GM18498 (cell line): ENCODE measurements around the gene WDR41.

ENCODE experiments used
- ATAC-seq: cut with Tn5 transposase; IDR thresholded peaks from one replicate; pipeline ENCODE4 v1.9.1; 2021; ENCODE audit warnings: mild to moderate bottlenecking, moderate library complexity; ENCODE audit not compliant: unreplicated experiment

WDR41 gene

DNA sequence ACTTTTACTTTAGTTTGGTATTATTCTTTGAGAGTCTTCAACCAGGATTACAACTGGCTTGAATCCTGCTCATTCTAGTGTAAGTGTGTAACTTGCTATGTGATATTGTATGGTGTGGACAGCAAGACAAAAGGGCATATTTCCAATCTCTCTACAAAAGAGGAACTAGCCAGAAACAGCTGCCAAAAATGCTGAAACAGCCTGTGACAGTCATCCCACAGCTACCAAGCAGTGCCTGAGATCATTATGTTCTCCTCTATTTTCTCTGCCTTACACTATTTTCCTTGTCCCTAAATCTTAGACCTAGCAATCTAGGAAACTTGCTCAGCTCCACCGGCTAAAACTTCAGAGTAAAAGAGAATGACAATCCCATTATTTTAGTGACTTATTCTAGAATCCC lies 42.8 kb downstream of the WDR41 start:
- no peak for ATAC-seq

DNA sequence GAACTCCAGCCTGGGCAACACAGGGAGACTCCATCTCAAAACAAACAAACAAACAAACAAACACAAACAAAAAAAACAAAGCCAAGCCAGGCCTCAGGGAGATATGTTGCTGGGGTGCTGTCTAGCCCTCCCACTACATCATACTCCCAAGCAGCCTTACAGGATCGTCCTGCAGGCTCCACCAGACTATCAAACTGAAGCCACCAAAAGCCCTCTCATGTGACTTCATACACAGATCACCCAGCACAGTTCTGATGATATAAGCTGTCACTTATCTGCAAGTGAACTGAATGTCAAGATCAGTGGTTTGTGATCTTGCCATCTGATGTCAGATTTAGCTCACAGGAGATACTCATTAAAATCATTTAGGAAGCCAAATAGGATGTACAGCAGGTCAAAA lies 43.3 kb downstream of the WDR41 start:
- ATAC-seq: no peak

DNA sequence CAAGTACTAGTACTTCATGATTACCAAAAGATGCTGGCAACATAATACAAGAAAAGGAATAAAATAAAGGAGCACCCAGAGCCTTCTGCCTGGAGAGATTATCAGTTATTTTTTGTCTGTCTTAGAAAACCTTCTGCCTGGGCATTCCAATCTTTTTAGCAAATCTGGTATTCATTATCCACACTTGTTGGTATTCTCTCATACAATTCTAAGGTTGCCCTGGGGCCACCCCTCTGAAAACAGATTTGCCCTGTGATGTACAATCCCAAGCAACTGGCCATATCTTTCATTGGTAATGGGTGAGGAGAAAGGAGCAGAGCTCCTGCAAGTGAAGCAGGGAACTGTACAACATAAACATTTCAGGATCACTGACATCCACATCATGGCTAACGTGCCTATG lies 47.8 kb downstream of the WDR41 start:
- no peak for ATAC-seq

DNA sequence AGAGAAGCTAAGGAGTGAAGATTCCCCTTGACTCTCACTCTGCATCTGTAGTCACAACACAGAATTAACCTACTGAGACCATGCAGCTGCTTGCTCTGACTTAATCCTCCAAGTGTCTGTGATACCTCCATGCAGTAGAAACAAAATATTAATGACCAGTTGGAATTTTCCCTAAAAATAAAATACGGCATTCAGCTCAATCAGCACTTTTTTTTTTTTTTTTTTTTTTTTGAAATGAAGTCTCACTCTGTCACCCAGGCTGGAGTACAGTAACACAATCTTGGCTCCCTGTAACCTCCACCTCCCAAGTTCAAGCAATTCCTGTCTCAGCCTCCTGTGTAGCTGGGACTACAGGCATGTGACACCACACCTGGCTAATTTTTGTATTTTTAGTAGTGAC lies 48.4 kb downstream of the WDR41 start:
- ATAC-seq: no peak

DNA sequence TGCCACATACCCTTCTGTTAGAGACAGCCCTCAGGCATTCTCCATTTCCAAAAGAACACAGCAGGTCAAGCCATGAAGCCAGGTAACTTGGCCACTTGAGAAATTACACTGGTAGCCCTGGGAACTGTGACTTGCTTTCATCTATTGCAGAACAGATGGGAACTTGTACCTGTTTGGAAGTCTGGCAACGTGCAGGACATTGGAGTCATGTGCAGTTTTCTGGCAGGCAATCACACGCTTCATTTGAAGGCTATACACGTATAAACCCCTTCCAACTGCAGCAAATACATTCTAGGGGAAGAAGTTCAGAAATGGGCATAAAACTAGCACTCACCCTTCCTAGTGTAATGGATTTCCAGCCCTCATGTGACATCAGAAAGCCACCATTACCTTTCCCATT lies 54.0 kb downstream of the WDR41 start:
- no peak for ATAC-seq

DNA sequence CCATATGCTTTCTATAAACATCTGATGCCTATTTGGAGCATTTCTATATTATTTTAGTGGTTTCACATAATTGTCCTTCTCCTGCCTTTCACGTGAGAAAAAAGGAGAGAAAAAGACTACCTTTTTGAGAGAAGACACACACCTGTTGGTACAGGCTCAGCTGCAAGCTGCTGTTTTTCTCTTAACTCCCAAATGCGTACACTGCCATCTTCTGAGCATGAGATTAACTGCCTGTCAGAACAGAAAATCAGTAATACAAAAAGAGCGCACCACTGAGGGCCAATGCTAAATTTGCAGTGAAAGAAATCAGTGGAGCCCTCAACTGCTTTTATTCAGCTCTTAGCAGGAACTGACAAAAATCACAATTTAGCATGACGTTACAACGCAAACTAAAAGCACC lies 54.9 kb downstream of the WDR41 start:
- no peak for ATAC-seq

DNA sequence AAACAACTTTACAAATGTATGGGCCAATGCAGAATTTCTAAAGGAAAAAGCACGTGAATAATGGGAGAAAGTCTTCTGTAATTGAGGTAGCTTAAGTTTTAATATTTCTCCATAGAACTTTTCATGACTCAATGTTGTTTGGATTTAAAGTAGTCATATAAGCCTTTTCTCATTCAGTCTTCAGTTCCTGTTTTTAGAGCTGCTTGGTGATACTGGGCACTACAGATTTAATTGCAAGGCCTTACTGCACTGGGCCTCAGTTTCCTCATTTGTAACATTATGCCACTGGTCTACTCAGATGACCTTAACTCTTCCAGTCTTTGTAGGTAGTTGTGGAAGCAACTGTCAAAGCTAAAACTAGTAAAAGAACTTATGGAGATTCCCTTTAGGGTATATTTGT lies 60.4 kb downstream of the WDR41 start:
- ATAC-seq: no peak

DNA sequence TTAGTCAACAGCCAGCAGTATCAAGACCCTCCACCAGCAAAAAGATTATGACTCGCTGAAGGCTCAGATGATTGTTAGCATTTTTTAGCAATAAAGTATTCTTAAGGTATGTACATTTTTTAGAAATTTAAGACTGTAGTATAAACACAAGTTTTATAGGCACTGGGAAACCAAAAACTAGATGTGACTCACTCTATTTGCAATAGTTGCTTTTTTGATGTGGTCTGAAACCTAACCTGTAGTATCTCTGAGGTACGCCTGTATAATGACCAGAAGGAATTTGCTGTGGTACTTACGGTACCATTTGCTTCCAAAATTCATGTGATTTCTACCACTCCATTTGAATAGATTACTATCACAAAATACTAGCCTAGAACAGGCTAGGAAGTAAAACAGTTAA lies 60.8 kb downstream of the WDR41 start:
- no peak for ATAC-seq

DNA sequence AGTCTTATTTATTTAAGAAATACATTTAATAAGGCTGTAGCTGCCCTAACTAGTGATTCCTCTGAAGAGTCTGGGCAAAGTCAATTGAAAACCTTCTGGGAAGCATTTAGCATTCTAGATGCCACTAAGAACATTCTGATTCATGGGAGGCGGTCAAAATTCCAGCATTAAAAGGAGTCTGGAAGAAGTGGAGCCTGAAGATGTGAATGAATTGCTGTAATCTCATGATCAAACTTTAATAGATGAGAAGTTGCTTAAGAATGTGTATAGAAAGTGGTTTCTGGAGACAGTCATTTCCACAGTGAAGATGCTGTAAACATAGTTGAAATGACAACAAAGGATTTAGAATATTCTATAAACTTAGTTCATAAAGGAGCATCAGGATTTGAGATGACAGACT lies 61.4 kb downstream of the WDR41 start:
- ATAC-seq: no peak

DNA sequence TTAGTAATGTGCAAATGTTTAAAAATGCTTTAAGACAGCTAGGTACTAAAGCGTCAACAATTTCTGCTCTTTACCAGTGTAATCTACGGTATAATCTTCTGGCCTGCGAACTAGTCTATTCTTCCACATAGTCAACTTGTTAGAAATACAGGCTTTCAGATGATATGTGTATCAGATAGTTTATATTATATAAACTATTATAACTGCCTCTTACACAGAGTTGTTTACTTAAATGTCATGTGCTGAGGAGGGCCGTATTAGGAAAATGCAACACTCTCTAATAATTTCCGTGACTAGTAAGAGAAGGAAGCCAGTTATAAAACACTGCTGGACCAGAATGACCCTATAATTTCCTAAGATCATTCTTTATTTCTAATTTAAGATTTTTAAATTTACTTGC lies 63.6 kb downstream of the WDR41 start:
- no peak for ATAC-seq

DNA sequence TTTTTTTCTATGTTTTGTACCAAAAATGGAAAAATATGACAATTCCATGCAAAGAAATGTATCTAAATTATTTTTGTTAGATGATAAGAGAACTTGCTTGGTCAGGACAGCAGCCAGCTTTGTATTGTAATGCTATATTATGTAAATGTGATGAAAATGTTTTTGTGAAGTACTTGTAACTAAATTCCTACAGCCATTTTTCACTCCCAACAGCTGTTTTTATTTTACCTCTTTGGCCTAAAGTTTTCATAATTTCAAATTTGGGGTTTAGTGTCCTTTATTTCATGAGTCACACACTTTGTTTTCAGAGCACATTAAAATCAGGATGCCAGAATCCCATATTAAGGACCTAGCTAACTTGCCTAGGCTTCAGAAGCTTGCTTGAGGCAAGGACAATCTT lies 64.1 kb downstream of the WDR41 start:
- ATAC-seq: no peak

DNA sequence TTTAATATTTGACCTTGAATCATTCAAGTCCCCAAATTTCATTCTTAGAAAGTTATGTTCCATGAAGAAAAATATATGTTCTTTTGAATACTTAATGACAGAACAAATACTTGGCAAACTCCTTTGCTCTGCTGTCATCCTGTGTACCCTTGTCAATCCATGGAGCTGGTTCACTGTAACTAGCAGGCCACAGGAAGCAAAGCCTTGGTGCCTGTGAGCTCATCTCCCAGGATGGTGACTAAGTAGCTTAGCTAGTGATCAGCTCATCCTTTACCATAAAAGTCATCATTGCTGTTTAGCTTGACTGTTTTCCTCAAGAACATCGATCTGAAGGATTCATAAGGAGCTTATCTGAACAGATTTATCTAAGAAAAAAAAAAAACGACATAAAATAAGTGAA lies 65.4 kb downstream of the WDR41 start:
- no peak for ATAC-seq

DNA sequence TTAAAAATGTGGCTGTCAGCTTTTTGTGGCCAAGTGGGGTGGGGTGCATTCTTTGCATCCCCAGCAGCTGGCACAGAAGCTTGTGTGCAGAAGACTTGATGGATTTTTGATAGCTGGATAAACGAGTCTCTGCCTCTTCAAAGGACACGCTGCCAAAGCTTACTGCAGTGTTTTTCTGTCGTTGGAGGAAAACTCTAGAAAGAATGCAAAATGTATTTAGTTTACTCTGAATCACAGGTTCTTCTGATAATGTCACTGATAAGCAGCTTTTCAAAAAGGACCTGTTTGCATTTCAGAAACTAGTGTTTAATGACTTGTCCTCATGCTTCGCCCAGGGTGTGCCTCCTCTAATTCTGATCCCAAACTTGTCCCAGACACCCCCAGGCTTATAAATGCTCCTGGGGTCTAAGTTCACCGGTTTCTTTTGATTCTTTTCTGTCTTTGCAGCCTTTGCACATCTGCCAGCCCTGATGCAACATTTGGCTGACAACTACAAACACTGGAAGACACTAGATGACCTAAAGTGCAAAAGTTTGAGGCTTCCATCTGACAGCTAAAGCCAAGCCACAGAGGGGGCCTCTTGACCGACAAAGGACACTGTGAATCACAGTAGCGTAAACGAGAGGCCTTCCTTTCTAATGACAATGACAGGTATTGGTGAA lies 66.0 kb downstream of the WDR41 start:
- ATAC-seq: no peak

DNA sequence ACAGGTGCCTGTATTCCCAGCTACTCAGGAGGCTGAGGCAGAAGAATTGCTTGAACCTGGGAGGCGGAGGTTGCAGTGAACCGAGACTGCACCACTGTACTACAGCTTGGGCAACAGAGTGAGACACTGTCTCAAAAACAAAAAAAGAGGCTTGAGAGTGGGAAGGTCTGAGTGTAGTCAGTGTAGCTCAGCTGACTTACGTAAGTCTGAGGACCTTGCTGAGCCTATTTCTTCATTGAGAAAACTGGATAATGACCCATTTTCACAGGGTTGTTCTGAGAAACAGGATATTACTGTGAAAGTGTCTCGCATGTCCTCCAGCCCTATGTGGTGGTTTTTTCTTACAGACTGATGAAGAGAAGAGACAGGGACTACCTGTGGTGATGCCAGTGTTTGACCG lies 66.7 kb downstream of the WDR41 start:
- ATAC-seq: no peak

DNA sequence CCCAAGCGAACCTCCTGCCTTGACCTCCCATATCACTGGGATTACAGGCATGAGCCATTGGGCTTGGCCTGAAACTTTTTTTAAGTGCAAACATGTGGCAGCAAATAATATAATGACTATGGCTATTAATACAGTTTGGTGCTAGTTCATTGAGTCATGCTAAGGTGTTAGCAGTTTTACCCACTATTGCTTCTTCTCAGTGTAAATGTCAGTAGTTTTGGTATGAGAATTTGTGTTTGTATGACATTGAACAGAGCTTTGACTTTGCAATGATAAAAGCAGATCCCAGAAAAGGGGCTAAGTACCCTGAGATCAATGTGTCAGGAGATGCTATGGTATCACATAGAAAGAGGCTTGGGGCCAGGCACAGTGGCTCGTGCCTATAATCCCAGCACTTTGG lies 67.2 kb downstream of the WDR41 start:
- ATAC-seq: no peak

DNA sequence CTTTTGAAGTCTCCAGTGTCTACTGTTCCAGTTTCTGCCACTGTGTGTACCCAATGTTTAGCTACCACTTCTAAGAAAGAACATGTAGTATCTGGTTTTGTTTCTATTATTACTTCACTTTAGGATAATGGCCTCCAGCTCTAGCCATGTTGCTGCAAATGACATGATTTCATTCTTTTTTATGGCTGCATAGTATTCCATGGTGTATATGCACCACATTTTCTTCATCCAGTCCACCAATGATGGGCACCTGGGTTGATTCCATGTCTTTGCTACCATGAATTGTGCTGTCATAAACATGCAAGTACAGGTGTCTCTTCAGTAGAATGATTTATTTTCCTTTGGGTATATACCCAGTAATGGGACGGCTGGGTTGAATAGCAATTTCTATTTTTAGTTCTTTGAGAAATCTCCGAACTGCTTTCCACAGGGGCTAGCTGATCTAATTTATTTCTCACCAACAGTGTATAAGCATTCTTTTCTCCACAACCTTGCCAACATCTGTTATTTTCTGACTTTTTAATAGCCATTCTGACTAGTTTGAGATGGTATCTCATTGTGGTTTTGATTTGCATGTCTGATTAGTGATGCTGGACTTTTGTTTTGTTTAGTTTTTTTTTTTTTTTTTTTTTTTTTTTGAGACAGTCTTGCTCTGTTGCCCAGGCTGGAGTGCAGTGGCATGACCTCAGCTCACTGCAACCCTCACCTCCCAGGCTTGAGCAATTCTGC lies 68.9 kb downstream of the WDR41 start:
- no peak for ATAC-seq

DNA sequence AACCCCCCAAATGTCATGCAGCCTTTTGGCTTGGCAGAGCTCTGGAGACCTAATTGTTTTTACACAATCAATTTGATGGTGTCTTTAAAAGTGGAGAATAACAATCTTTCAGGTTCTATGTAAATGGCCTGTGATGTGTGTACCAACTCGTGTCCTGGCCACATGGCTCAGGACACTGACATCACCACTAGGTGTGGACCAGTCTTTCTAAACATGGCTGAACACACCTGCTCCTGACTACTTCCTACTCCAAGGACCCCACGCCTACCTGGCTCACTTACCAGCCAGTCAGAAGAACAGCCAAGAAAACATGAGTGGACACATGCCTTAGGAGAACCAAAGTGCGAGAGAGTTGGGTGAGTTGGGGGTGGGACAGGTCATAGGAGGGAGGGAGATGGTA lies 71.2 kb downstream of the WDR41 start:
- no peak for ATAC-seq

DNA sequence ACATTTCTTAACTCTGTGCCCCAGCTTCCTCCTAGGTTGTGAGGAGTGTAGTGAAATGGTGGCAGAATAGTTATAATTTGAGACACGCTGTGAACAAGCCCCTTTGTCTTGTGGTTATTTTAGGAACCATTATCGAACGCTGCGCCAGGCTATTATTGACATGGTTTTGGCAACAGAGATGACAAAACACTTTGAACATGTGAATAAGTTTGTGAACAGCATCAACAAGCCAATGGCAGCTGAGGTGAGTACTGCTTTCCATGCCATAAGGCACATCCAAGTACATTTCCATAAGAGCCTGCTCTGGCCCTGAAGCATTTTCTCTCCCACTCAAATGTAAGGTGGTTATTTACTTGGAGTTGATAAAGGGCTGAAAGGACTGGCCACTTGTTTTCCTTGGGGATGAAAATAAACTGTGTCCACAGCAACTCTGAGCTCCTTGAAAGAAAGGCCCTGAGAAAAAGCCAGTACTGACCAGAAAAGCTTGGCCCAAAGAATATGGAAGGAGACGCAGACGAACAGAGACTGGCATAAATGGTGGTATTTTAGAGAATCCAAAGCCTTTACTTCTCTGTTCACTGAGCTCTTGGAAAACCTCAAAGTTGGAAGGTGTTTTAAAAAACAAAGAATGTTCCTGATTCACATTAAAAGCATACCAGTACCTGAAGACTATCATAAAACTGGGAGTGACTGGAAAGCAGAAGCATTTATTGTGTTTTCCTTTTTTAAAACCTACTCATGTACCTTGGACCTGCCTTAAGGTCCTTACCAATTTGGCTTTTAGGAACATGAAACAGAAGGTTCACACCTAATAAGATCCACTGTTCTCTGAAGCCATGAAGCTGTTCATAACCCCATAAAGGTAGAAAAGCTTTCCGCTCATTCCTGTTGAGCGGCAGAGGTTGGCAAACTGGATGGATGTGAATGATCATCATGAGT lies 72.2 kb downstream of the WDR41 start:
- ATAC-seq: no peak

DNA sequence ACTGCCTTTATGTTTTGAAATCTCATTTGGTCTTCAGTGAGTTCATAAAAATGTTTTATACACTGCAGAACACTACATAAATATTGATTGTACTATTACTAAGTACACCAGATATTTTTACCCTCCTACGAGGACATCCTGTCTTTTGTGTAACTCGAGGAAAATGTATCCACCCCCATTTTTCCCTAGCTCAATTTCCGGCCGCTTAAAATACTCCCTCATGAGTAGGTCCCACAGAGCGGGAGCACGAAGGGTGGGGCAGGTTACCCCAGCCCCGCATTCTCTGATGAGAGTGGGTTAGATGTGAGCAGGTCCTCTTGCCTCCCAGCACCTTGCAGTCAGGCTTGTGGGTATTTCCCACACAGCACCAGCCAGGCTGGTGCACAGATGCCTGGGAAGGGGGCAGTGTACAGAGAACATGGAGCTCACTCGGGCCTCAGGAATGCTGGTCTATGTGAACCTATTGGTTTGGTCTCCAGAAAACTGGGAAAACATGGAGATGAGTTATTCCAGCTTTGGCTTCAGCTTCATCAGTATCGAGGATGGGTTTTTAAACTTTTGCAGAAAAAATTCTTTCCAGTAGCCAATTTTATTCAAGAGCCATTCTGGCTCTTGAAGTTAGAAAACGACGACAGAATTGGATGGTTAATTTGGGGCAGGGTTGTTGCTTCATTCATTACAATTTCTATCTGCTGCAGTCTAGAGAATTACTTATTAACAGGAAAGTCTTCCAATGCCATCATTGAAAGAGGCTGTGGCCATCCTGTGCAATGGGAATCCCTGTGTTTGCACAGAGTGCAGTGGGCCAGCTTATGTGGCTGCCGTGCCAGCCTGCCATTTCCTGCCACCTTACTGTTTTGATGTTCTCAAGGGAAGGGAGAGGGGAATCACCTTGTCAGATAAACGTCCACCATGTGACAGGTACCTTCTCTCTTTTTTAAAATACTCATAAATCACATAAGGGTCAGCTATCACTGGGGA lies 73.2 kb downstream of the WDR41 start:
- ATAC-seq: no peak

DNA sequence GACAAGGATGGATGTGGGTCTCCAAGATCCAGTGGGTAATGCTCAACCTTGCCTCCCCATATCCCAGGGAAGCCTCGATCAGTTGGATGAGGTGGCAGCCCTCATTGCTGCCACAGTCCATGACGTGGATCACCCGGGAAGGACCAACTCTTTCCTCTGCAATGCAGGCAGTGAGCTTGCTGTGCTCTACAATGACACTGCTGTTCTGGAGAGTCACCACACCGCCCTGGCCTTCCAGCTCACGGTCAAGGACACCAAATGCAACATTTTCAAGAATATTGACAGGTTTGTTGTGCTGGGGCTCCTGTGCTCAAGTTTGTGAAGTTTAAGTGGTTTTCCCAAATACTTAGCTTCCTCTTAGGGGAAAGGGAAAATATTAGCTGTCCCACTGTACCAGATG lies 74.0 kb downstream of the WDR41 start:
- ATAC-seq: no peak

DNA sequence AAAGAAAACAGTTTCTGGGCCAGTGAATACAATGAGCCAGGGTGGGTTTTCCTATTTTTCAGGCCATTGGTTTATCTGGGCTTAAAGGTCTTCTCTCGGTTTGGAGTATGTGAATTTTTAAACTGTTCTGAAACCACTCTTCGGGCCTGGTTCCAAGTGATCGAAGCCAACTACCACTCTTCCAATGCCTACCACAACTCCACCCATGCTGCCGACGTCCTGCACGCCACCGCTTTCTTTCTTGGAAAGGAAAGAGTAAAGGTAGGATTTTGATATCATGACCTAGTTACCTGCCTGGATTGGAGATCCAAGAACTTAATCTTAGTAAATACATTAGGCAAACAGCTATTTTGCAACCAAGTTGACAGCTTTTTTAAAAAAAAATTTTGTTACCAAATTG lies 79.1 kb downstream of the WDR41 start:
- no peak for ATAC-seq
